ENCODE measurements around the gene ARAP3. TPM values are rescaled to one million over a fixed set of nuclear protein-coding genes. Genes with fewer than 3 reads are reported as not detected.

The ARAP3 gene
- total and polyA plus RNA-seq, 12 donors, result 10.8 to 27.3 (median 13.6) TPM

DNA sequence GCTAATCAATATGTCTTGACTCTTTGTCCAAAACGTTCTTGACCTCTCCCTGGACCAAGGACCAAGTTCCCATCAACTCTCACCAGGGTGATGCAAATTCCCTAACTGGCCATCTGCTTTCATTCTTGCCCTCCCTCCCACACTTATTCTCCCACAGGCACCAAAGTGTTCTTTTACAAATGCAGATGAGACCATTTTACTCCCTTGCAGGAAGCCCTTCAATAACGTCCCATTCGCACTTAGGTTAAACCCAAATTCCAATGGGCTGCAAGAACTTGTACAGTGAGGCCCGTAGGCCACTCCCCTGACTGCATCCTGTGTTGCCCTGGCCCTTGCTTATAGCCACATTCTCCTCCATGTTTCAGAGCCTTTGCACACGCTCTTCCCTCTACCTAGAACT, 7.3 kb downstream of the ARAP3 start:
- Histone ChIP-seq H3K27me3 (no peaks in the 10 kb centered on the region), H3K4me1 (peaks cover 0 to 53% (median 13%) of the 10 kb centered on the region in 9 donors), H3K4me3 (no peak overlapping the region), H3K27ac (no peak overlapping the region), H3K36me3 (peaks cover 0 to 91% (median 8%) of the 10 kb centered on the region in 9 donors), H3K9me3 (no peaks in the 10 kb centered on the region)
- ATAC-seq (no peak), DNase-seq (no peak)
- WGBS, 2 donors, result 71 to 73% methylated on average over 5 of the region's 5 CpGs
- intact Hi-C loops (cut with DNase I), result no loop called here
- TF ChIP-seq, protein P1, sequence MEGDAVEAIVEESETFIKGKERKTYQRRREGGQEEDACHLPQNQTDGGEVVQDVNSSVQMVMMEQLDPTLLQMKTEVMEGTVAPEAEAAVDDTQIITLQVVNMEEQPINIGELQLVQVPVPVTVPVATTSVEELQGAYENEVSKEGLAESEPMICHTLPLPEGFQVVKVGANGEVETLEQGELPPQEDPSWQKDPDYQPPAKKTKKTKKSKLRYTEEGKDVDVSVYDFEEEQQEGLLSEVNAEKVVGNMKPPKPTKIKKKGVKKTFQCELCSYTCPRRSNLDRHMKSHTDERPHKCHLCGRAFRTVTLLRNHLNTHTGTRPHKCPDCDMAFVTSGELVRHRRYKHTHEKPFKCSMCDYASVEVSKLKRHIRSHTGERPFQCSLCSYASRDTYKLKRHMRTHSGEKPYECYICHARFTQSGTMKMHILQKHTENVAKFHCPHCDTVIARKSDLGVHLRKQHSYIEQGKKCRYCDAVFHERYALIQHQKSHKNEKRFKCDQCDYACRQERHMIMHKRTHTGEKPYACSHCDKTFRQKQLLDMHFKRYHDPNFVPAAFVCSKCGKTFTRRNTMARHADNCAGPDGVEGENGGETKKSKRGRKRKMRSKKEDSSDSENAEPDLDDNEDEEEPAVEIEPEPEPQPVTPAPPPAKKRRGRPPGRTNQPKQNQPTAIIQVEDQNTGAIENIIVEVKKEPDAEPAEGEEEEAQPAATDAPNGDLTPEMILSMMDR (IDR thresholded peaks at IDR 0.05), result no peak

DNA sequence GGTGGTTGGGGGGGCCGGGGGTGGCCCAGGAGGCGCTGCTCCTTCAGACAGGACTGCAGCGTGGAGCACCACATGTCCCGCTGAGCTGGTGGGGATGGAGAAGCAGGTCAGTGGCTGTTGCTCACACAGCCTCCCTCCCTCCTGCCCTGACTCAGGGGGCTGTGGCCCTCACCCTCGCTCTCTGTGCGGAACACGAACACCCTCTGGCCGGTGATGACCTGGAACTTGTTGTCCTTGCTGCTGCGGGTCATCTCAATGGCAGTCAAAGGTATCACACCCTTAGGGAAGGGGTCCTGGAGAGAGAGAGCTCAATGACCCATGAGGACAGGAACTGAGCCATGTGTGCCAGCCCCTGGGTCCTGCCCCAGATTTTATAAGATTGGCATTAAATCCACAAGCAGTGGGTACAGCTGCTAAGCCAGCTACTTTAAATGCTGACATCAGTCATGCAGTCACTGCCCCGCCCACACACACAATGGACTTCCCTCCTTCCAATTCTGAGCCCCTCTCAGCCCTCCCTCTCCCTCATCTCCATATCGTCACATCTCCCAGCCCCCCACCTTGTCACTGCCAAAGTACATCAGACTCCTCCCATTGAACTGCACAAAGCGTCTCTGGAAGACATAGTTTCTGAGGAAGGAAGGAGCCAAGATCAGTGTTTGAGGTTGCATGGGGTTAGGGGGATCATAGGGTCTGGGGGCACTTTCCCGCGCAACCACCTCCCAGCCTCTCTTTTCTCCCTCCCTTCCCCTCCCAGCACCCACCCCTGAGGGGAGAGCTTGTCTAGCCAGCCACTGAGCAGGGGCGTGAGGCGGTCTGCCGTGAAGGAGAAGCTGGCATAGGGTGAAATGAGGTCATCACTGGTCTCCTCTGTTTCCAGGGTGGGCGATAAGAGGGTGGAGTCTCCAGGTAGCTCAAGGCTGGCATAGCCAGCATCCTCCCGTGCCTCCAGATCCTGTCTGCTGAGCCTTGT, 8.9 kb downstream of the ARAP3 start:
- no peak for DNase-seq
- intact Hi-C loops (cut with DNase I), result no loop called here
- Histone ChIP-seq H3K9me3 (no peaks in the 10 kb centered on the region), H3K27ac (peak overlapping the region in 4 of 10 donors; percentile 4 to 55 (median 46)), H3K27me3 (no peaks in the 10 kb centered on the region), H3K4me3 (no peak overlapping the region), H3K4me1 (peaks cover 0 to 38% (median 4%) of the 10 kb centered on the region in 9 donors), H3K36me3 (peaks cover 0 to 92% (median 8%) of the 10 kb centered on the region in 9 donors)
- WGBS, 2 donors, result 74 to 76% methylated on average over 19 of the region's 19 CpGs
- peak in 6 of 8 donors; percentile 26 to 83 (median 47) for ATAC-seq
- TF ChIP-seq, protein P1 (IDR thresholded peaks at IDR 0.05), result no peak

- WGBS, 2 donors, result 91 to 94% methylated on average over 23 of the region's 23 CpGs
- ATAC-seq, result peak in 4 of 8 donors; percentile 2 to 20 (median 13)
- TF ChIP-seq, protein P1 (IDR thresholded peaks at IDR 0.05), result no peak
Observed at GRCh38 chr5:141672071-141672840, 9.8 kb downstream of the ARAP3 start.

DNA sequence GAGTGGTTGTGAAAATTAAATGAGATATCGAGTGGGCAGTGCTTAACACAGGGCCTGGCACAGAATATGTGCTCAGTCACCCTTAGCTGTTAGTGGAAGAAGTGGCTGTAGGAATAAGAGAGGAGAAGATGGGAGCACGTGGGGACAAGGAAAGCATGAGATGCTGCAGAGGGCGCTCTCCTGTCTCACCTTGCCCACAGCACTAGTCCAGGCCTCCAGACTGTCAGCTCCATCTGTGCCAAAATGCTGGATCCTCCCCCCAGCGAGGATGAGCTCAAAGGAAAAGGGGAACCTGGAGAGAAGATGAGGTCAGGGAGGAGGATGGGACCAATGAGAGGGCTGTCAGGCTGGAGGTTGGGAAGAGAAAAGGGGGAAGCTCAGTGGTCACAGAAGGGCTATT, 12.5 kb downstream of the ARAP3 start:
- Histone ChIP-seq H3K4me3 (no peak overlapping the region), H3K9me3 (no peaks in the 10 kb centered on the region), H3K36me3 (peaks cover 0 to 83% (median 8%) of the 10 kb centered on the region in 9 donors), H3K27ac (no peak overlapping the region), H3K4me1 (peaks cover 0 to 22% (median 4%) of the 10 kb centered on the region in 9 donors), H3K27me3 (no peaks in the 10 kb centered on the region)
- intact Hi-C loops (cut with DNase I), result loop anchor here in 1 of 10 donors (10.0 kb wide), 1 partner anchor 1225 kb away; no protein-coding TSS in a partner anchor
- TF ChIP-seq, protein P1 (IDR thresholded peaks at IDR 0.05), result no peak
- WGBS, 2 donors, result 84 to 89% methylated on average over 4 of the region's 4 CpGs
- DNase-seq (no peak), ATAC-seq (no peak)

More at GRCh38 chr5:141672071-141672840, 9.8 kb downstream of the ARAP3 start:
- H3K4me1 ChIP-seq, result peaks cover 0 to 38% (median 4%) of the 10 kb centered on the region in 9 donors
- H3K27ac ChIP-seq, result peak overlapping the region in 2 of 10 donors; percentile 4 to 48
- DNase-seq, result no peak
- H3K27me3 ChIP-seq, result no peaks in the 10 kb centered on the region
- intact Hi-C loops (cut with DNase I), result no loop called here
- peaks cover 0 to 92% (median 8%) of the 10 kb centered on the region in 9 donors for H3K36me3 ChIP-seq
- H3K4me3 ChIP-seq, result no peak overlapping the region
- no peaks in the 10 kb centered on the region for H3K9me3 ChIP-seq
